Right lobe of liver (tissue), 4 donors: ENCODE measurements around the gene XCL1.

Experiments
- POLR2A ChIP-seq: fragments of 450-650 bp; IDR thresholded peaks from one replicate; pipeline ENCODE4 v1.6.1; 2017; ENCODE audit warnings: antibody characterized with exemption, mild to moderate bottlenecking
- TF ChIP-seq, protein P1 (sequence below), 4 donors: fragments of 200-600 bp in 3 of 4; fragments of 450-650 bp in 1 of 4; IDR thresholded peaks; one replicate each; pipeline versions ENCODE4 v1.5.1 to v1.8.0; 2016 to 2022; ENCODE audit warnings: antibody characterized with exemption in 4 of 4, mild to moderate bottlenecking in 2 of 4
- donor health status: DM: no; HTN: no; CAD: no.
- donor health status: DM: no; HTN: no; CAD: no.
- donor health status: DM: no; HTN: yes; CAD: no.

DNA sequence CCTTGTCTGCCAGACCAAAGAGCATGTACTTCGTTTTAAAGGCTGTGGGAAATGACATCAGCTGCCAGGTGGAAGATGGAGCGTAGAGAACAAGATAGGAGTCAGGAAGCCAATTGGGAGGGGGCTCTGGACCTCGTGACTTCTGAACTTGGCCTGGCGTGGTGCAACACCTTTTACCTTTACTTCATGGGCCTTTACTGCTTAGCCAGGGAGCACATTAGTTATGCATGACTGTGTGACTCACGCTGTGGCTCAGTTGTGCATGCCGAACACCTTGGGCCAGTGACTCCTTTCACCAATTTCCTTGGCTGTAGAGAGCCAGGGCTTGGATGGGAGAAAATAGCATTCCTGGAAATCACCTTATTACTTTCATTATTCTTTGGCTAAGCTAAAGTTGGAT is 7.2 kb downstream of the XCL1 start:
- TF ChIP-seq, protein P1, sequence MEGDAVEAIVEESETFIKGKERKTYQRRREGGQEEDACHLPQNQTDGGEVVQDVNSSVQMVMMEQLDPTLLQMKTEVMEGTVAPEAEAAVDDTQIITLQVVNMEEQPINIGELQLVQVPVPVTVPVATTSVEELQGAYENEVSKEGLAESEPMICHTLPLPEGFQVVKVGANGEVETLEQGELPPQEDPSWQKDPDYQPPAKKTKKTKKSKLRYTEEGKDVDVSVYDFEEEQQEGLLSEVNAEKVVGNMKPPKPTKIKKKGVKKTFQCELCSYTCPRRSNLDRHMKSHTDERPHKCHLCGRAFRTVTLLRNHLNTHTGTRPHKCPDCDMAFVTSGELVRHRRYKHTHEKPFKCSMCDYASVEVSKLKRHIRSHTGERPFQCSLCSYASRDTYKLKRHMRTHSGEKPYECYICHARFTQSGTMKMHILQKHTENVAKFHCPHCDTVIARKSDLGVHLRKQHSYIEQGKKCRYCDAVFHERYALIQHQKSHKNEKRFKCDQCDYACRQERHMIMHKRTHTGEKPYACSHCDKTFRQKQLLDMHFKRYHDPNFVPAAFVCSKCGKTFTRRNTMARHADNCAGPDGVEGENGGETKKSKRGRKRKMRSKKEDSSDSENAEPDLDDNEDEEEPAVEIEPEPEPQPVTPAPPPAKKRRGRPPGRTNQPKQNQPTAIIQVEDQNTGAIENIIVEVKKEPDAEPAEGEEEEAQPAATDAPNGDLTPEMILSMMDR (IDR thresholded peaks at IDR 0.05): no peak
- TF ChIP-seq POLR2A: no peak
